CD4-positive, alpha-beta memory T cell (primary cell): ENCODE measurements around the gene ADGRG2. TPM values are rescaled to one million over a fixed set of nuclear protein-coding genes. Genes with fewer than 3 reads are reported as not detected.

Source experiments
- CTCF ChIA-PET: fragments of 350-600 bp; sonication (Branson Sonifier 250); formaldehyde crosslinking; loops from one replicate; lab custom pipeline; 2021; ENCODE audit warnings: inconsistent platforms; ENCODE audit not compliant: partially characterized antibody; lab: Charles Lee
- POLR2A ChIA-PET: fragments of 350-600 bp; sonication (Branson Sonifier 250); formaldehyde crosslinking; loops from one replicate; lab custom pipeline; 2021; ENCODE audit not compliant: partially characterized antibody; lab: Charles Lee
- DNase-seq, 5 donors: peaks; one replicate each; pipeline versions ENCODE4 v3.0.0 to v3.0.0-alpha.2; 2020 to 2022; ENCODE audit warnings: mixed read lengths in 1 of 5
- H3K27ac ChIP-seq: one replicate; pipeline ENCODE4 v1.7.0; 2013; ENCODE audit warnings: low read depth, low read length
- H3K27me3 ChIP-seq: 2 replicates; pipeline ENCODE4 v1.7.0; 2013; ENCODE audit warnings: mild to moderate bottlenecking, low read length, moderate library complexity; ENCODE audit not compliant: insufficient read depth
- H3K36me3 ChIP-seq: 2 replicates; pipeline ENCODE4 v1.7.0; 2013; ENCODE audit warnings: mild to moderate bottlenecking, low read length, moderate library complexity; ENCODE audit not compliant: insufficient read depth
- H3K4me1 ChIP-seq: 2 replicates; pipeline ENCODE4 v1.7.0; 2013; ENCODE audit warnings: mild to moderate bottlenecking, low read length, moderate library complexity; ENCODE audit not compliant: insufficient read depth
- H3K4me3 ChIP-seq, 2 donors: one replicate each; pipeline ENCODE4 v1.7.0; 2013; ENCODE audit warnings: low read length in 2 of 2, mild to moderate bottlenecking in 1 of 2
- H3K9me3 ChIP-seq, 2 donors: one replicate each; pipeline ENCODE4 v1.7.0; 2013; ENCODE audit warnings: low read length in 2 of 2, control low read depth in 1 of 2; ENCODE audit not compliant: control insufficient read depth in 1 of 2
- H3K27ac Mint-ChIP-seq, 7 donors: one replicate each; pipeline ENCODE4 v1.8.0; 2020 to 2021; ENCODE audit warnings: mixed read lengths in 7 of 7, mild to moderate bottlenecking in 6 of 7, inconsistent platforms in 3 of 7, moderate library complexity in 3 of 7
- H3K27me3 Mint-ChIP-seq, 2 donors: one replicate each; pipeline ENCODE4 v1.8.0; 2020 to 2021; ENCODE audit warnings: mixed read lengths in 2 of 2
- H3K36me3 Mint-ChIP-seq, 2 donors: one replicate each; pipeline ENCODE4 v1.8.0; 2020 to 2021; ENCODE audit warnings: mixed read lengths in 2 of 2, inconsistent platforms in 1 of 2, mild to moderate bottlenecking in 1 of 2
- H3K4me1 Mint-ChIP-seq, 4 donors: one replicate each; pipeline ENCODE4 v1.8.0; 2020 to 2021; ENCODE audit warnings: mixed read lengths in 4 of 4, mild to moderate bottlenecking in 1 of 4
- H3K4me3 Mint-ChIP-seq, 8 donors: one replicate each; pipeline ENCODE4 v1.8.0; 2020 to 2021; ENCODE audit warnings: mixed read lengths in 8 of 8, mild to moderate bottlenecking in 7 of 8, moderate library complexity in 6 of 8, inconsistent platforms in 3 of 8
- H3K9me3 Mint-ChIP-seq, 8 donors: one replicate each; pipeline ENCODE4 v1.8.0; 2020 to 2021; ENCODE audit warnings: mixed read lengths in 8 of 8, mild to moderate bottlenecking in 5 of 8, inconsistent platforms in 3 of 8, moderate library complexity in 1 of 8
- intact Hi-C: fragments of 100-400 bp; cut with micrococcal nuclease; formaldehyde crosslinking; loops from one replicate; pipeline ENCODE4 v1.15.1; 2023
- polyA plus RNA-seq, 2 donors: library from polyadenylated mRNA; unstranded; fragments of 300-500 nt; fragmentation: Illumina TruSeq; gene quantifications; one replicate each; pipeline ENCODE4 v1.2.3, GENCODE V29; 2021
- total RNA-seq, 2 experiments: library from RNA; stranded (reverse); gene quantifications; one replicate each; pipeline ENCODE4 v1.2.3, GENCODE V29; 2021

The ADGRG2 gene
- total and polyA plus RNA-seq, 4 experiments from 2014 or later = not detected

- Histone ChIP-seq H3K4me1 (no peaks in the 10 kb centered on the region), H3K9me3 (no peaks in the 10 kb centered on the region), H3K36me3 (no peaks in the 10 kb centered on the region), H3K4me3 (no peak overlapping the region), H3K27ac (no peak overlapping the region), H3K27me3 (no peaks in the 10 kb centered on the region)
- Mint-ChIP-seq H3K27me3 (no peaks in the 10 kb centered on the region), H3K27ac (no peak overlapping the region), H3K4me1 (no peaks in the 10 kb centered on the region), H3K9me3 (no peaks in the 10 kb centered on the region), H3K36me3 (no peaks in the 10 kb centered on the region), H3K4me3 (no peak overlapping the region)
- intact Hi-C loops = no loop called here
- CTCF ChIA-PET = no interaction called here
- no peak for DNase-seq
- POLR2A ChIA-PET = no interaction called here
Observed at GRCh38 chrX:19007011-19007410, 115.3 kb downstream of the ADGRG2 start.

GRCh38 chrX:19005909-19006308, 116.4 kb downstream of the ADGRG2 start:
- Histone ChIP-seq H3K27me3 (no peaks in the 10 kb centered on the region), H3K36me3 (no peaks in the 10 kb centered on the region), H3K4me3 (no peak overlapping the region), H3K9me3 (no peaks in the 10 kb centered on the region), H3K27ac (no peak overlapping the region), H3K4me1 (no peaks in the 10 kb centered on the region)
- no peaks in the 10 kb centered on the region for H3K4me1 Mint-ChIP-seq
- no peaks in the 10 kb centered on the region for H3K36me3 Mint-ChIP-seq
- no peaks in the 10 kb centered on the region for H3K27me3 Mint-ChIP-seq
- POLR2A ChIA-PET = no interaction called here
- intact Hi-C loops = no loop called here
- H3K9me3 Mint-ChIP-seq = no peaks in the 10 kb centered on the region
- no peak for DNase-seq
- CTCF ChIA-PET = interaction anchor here (0.7 kb wide), 1 partner anchor 34 kb away, joined by 3 read pairs; no protein-coding TSS in a partner anchor
- no peak overlapping the region for H3K27ac Mint-ChIP-seq
- no peak overlapping the region for H3K4me3 Mint-ChIP-seq

GRCh38 chrX:19003756-19004155, 118.5 kb downstream of the ADGRG2 start:
- Mint-ChIP-seq H3K9me3 (no peaks in the 10 kb centered on the region), H3K4me3 (no peak overlapping the region), H3K27me3 (no peaks in the 10 kb centered on the region), H3K27ac (no peak overlapping the region), H3K4me1 (no peaks in the 10 kb centered on the region), H3K36me3 (no peaks in the 10 kb centered on the region)
- H3K36me3 ChIP-seq = no peaks in the 10 kb centered on the region
- no peak for DNase-seq
- no peaks in the 10 kb centered on the region for H3K4me1 ChIP-seq
- ChIA-PET POLR2A (no interaction called here), CTCF (no interaction called here)
- intact Hi-C loops = no loop called here
- no peaks in the 10 kb centered on the region for H3K9me3 ChIP-seq
- no peak overlapping the region for H3K27ac ChIP-seq
- no peak overlapping the region for H3K4me3 ChIP-seq
- no peaks in the 10 kb centered on the region for H3K27me3 ChIP-seq

- Mint-ChIP-seq H3K4me1 (no peaks in the 10 kb centered on the region), H3K9me3 (no peaks in the 10 kb centered on the region), H3K36me3 (no peaks in the 10 kb centered on the region), H3K27ac (no peak overlapping the region), H3K27me3 (no peaks in the 10 kb centered on the region), H3K4me3 (no peak overlapping the region)
- Histone ChIP-seq H3K4me3 (no peak overlapping the region), H3K27ac (no peak overlapping the region), H3K36me3 (no peaks in the 10 kb centered on the region), H3K4me1 (no peaks in the 10 kb centered on the region), H3K27me3 (no peaks in the 10 kb centered on the region), H3K9me3 (no peaks in the 10 kb centered on the region)
- DNase-seq = no peak
- ChIA-PET CTCF (interaction anchor here (1.0 kb wide), 1 partner anchor 10 kb away, joined by 3 read pairs; no protein-coding TSS in a partner anchor), POLR2A (no interaction called here)
- intact Hi-C loops = no loop called here
Observed at GRCh38 chrX:18998653-18999052, 123.6 kb downstream of the ADGRG2 start.

- H3K27ac ChIP-seq = no peak overlapping the region
- H3K36me3 Mint-ChIP-seq = no peaks in the 10 kb centered on the region
- no peak for DNase-seq
- no peaks in the 10 kb centered on the region for H3K27me3 Mint-ChIP-seq
- no peaks in the 10 kb centered on the region for H3K9me3 ChIP-seq
- no peaks in the 10 kb centered on the region for H3K9me3 Mint-ChIP-seq
- no peaks in the 10 kb centered on the region for H3K4me1 Mint-ChIP-seq
- no peaks in the 10 kb centered on the region for H3K27me3 ChIP-seq
- no peaks in the 10 kb centered on the region for H3K36me3 ChIP-seq
- no peak overlapping the region for H3K4me3 Mint-ChIP-seq
- ChIA-PET CTCF (no interaction called here), POLR2A (no interaction called here)
- H3K4me3 ChIP-seq = no peak overlapping the region
- intact Hi-C loops = no loop called here
- H3K4me1 ChIP-seq = no peaks in the 10 kb centered on the region
- H3K27ac Mint-ChIP-seq = no peak overlapping the region
Observed at GRCh38 chrX:18997916-18998315, 124.4 kb downstream of the ADGRG2 start.

GRCh38 chrX:18996536-18996935, 125.7 kb downstream of the ADGRG2 start:
- ChIA-PET CTCF (no interaction called here), POLR2A (no interaction called here)
- Histone ChIP-seq H3K4me1 (no peaks in the 10 kb centered on the region), H3K9me3 (no peaks in the 10 kb centered on the region), H3K27me3 (no peaks in the 10 kb centered on the region), H3K27ac (no peak overlapping the region), H3K36me3 (no peaks in the 10 kb centered on the region), H3K4me3 (no peak overlapping the region)
- Mint-ChIP-seq H3K4me3 (no peak overlapping the region), H3K36me3 (no peaks in the 10 kb centered on the region), H3K4me1 (no peaks in the 10 kb centered on the region), H3K9me3 (no peaks in the 10 kb centered on the region), H3K27ac (no peak overlapping the region), H3K27me3 (no peaks in the 10 kb centered on the region)
- no peak for DNase-seq
- intact Hi-C loops = no loop called here

- Mint-ChIP-seq H3K4me1 (no peaks in the 10 kb centered on the region), H3K9me3 (no peaks in the 10 kb centered on the region), H3K27me3 (no peaks in the 10 kb centered on the region), H3K36me3 (no peaks in the 10 kb centered on the region), H3K27ac (no peak overlapping the region), H3K4me3 (no peak overlapping the region)
- Histone ChIP-seq H3K4me1 (no peaks in the 10 kb centered on the region), H3K4me3 (no peak overlapping the region), H3K27me3 (no peaks in the 10 kb centered on the region), H3K9me3 (no peaks in the 10 kb centered on the region), H3K27ac (no peak overlapping the region), H3K36me3 (no peaks in the 10 kb centered on the region)
- DNase-seq = no peak
- intact Hi-C loops = no loop called here
- ChIA-PET CTCF (no interaction called here), POLR2A (no interaction called here)
Observed at GRCh38 chrX:18995221-18995620, 127.0 kb downstream of the ADGRG2 start.

GRCh38 chrX:18994713-18995112, 127.6 kb downstream of the ADGRG2 start:
- Histone ChIP-seq H3K4me3 (no peak overlapping the region), H3K27ac (no peak overlapping the region), H3K4me1 (no peaks in the 10 kb centered on the region), H3K36me3 (no peaks in the 10 kb centered on the region), H3K27me3 (no peaks in the 10 kb centered on the region), H3K9me3 (no peaks in the 10 kb centered on the region)
- ChIA-PET POLR2A (no interaction called here), CTCF (interaction anchor here (1.4 kb wide), 1 partner anchor 9 kb away, joined by 4 read pairs; no protein-coding TSS in a partner anchor)
- intact Hi-C loops = no loop called here
- no peak overlapping the region for H3K27ac Mint-ChIP-seq
- no peak for DNase-seq
- H3K27me3 Mint-ChIP-seq = no peaks in the 10 kb centered on the region
- H3K4me3 Mint-ChIP-seq = no peak overlapping the region
- no peaks in the 10 kb centered on the region for H3K4me1 Mint-ChIP-seq
- H3K36me3 Mint-ChIP-seq = no peaks in the 10 kb centered on the region
- no peaks in the 10 kb centered on the region for H3K9me3 Mint-ChIP-seq
